Suprapubic skin (tissue), 4 donors: ENCODE measurements around the gene PLCB1. TPM values are rescaled to one million over a fixed set of nuclear protein-coding genes. Genes with fewer than 3 reads are reported as not detected.

Experiments used
- DNase-seq, 2 donors: peaks; one replicate each; pipeline ENCODE4 v3.0.0-alpha.2; 2019; ENCODE audit warnings: low spot score in 2 of 2
- H3K27ac ChIP-seq: fragments of 200-600 bp; sonication (generic); one replicate; pipeline ENCODE4 v1.5.1; 2019
- H3K27me3 ChIP-seq: fragments of 200-600 bp; sonication (generic); one replicate; pipeline ENCODE4 v1.5.1; 2019
- H3K36me3 ChIP-seq: fragments of 200-600 bp; sonication (generic); one replicate; pipeline ENCODE4 v1.5.1; 2019
- H3K4me1 ChIP-seq: fragments of 200-600 bp; sonication (generic); one replicate; pipeline ENCODE4 v1.5.1; 2019
- H3K4me3 ChIP-seq: fragments of 200-600 bp; sonication (generic); one replicate; pipeline ENCODE4 v1.5.1; 2019; ENCODE audit warnings: mild to moderate bottlenecking
- H3K9me3 ChIP-seq: fragments of 200-600 bp; sonication (generic); one replicate; pipeline ENCODE4 v1.5.1; 2019
- CTCF ChIP-seq, 2 donors: fragments of 200-600 bp in 1 of 2; fragments of 450-650 bp in 1 of 2; sonication (generic) in 1 of 2; IDR thresholded peaks; one replicate each; pipeline ENCODE4 v1.5.1; 2016 to 2019; ENCODE audit warnings: antibody characterized with exemption in 2 of 2, mild to moderate bottlenecking in 1 of 2, moderate library complexity in 1 of 2
- EP300 ChIP-seq: sonication (generic); formaldehyde crosslinking; IDR thresholded peaks from one replicate; pipeline ENCODE4 v1.6.1; 2017; ENCODE audit warnings: antibody characterized with exemption
- POLR2A ChIP-seq, 2 donors: fragments of 450-650 bp; IDR thresholded peaks; one replicate each; pipeline ENCODE4 v1.6.1; 2017; ENCODE audit warnings: antibody characterized with exemption in 2 of 2, mild to moderate bottlenecking in 2 of 2, moderate library complexity in 2 of 2
- POLR2AphosphoS5 ChIP-seq, 3 donors: sonication (generic); formaldehyde crosslinking; IDR thresholded peaks; one replicate each; pipeline ENCODE4 v1.6.1; 2017; ENCODE audit warnings: antibody characterized with exemption in 3 of 3
- WGBS: methylation state at CpG from one replicate; pipeline ENCODE4 v1.1.5; 2018; 5-methylcytosine and 5-hydroxymethylcytosine counted together
- total RNA-seq, 4 donors: library from RNA; depleted of rRNA; stranded (reverse); fragments of >200 nt; gene quantifications; one replicate each; pipeline ENCODE4 v1.1.0, GENCODE V29; 2016

The PLCB1 gene
- total RNA-seq, 4 donors from 2014 or later, result 3.9 to 15.6 (median 6.7) TPM

GRCh38 chr20:8670207-8670892, 538.3 kb downstream of the PLCB1 start:
- Histone ChIP-seq H3K4me1 (no peaks in the 10 kb centered on the region), H3K27ac (no peak overlapping the region), H3K27me3 (no peaks in the 10 kb centered on the region), H3K4me3 (no peak overlapping the region), H3K36me3 (no peaks in the 10 kb centered on the region), H3K9me3 (no peaks in the 10 kb centered on the region)
- 72% methylated on average over 4 of the region's 4 CpGs for WGBS
- no peak for DNase-seq
- no peak for TF ChIP-seq POLR2A (IDR thresholded peaks at IDR 0.05)
- TF ChIP-seq EP300, result no peak
- no peak for TF ChIP-seq POLR2AphosphoS5 (IDR thresholded peaks at IDR 0.05)
- no peak for TF ChIP-seq CTCF (IDR thresholded peaks at IDR 0.05)

GRCh38 chr20:8670893-8671215, 538.8 kb downstream of the PLCB1 start:
- no peaks in the 10 kb centered on the region for H3K27me3 ChIP-seq
- H3K36me3 ChIP-seq, result no peaks in the 10 kb centered on the region
- H3K4me1 ChIP-seq, result no peaks in the 10 kb centered on the region
- no peak for DNase-seq
- 36% methylated on average over 3 of the region's 3 CpGs for WGBS
- no peak for TF ChIP-seq POLR2AphosphoS5 (IDR thresholded peaks at IDR 0.05)
- no peak for TF ChIP-seq EP300
- TF ChIP-seq POLR2A (IDR thresholded peaks at IDR 0.05), result no peak
- TF ChIP-seq CTCF (IDR thresholded peaks at IDR 0.05), result no peak
- no peak overlapping the region for H3K27ac ChIP-seq
- H3K4me3 ChIP-seq, result no peak overlapping the region
- H3K9me3 ChIP-seq, result no peaks in the 10 kb centered on the region

GRCh38 chr20:8671370-8671961, 539.4 kb downstream of the PLCB1 start:
- H3K9me3 ChIP-seq, result no peaks in the 10 kb centered on the region
- TF ChIP-seq POLR2A (IDR thresholded peaks at IDR 0.05) (no peak), EP300 (no peak), CTCF (IDR thresholded peaks at IDR 0.05) (no peak), POLR2AphosphoS5 (IDR thresholded peaks at IDR 0.05) (no peak)
- no peaks in the 10 kb centered on the region for H3K4me1 ChIP-seq
- DNase-seq, result no peak
- no peaks in the 10 kb centered on the region for H3K36me3 ChIP-seq
- 74% methylated on average over 7 of the region's 7 CpGs for WGBS
- H3K27me3 ChIP-seq, result no peaks in the 10 kb centered on the region
- no peak overlapping the region for H3K4me3 ChIP-seq
- no peak overlapping the region for H3K27ac ChIP-seq

GRCh38 chr20:8673116-8673515, 541.0 kb downstream of the PLCB1 start:
- TF ChIP-seq POLR2A (IDR thresholded peaks at IDR 0.05) (no peak), EP300 (no peak)
- no peak for DNase-seq
- Histone ChIP-seq H3K4me3 (no peak overlapping the region), H3K27me3 (no peaks in the 10 kb centered on the region), H3K27ac (no peak overlapping the region), H3K36me3 (no peaks in the 10 kb centered on the region), H3K9me3 (no peaks in the 10 kb centered on the region), H3K4me1 (no peaks in the 10 kb centered on the region)
- 98% methylated on average over 2 of the region's 2 CpGs for WGBS

GRCh38 chr20:8675896-8676295, 543.8 kb downstream of the PLCB1 start:
- WGBS, result 97% methylated on average over 10 of the region's 10 CpGs

More at GRCh38 chr20:8675896-8676295, 543.8 kb downstream of the PLCB1 start:
- H3K4me1 ChIP-seq, result no peaks in the 10 kb centered on the region
- H3K4me3 ChIP-seq, result no peak overlapping the region
- no peak overlapping the region for H3K27ac ChIP-seq
- no peaks in the 10 kb centered on the region for H3K27me3 ChIP-seq
- no peaks in the 10 kb centered on the region for H3K9me3 ChIP-seq
- DNase-seq, result no peak
- no peak for TF ChIP-seq CTCF (IDR thresholded peaks at IDR 0.05)
- no peak for TF ChIP-seq EP300
- TF ChIP-seq POLR2AphosphoS5 (IDR thresholded peaks at IDR 0.05), result no peak
- no peak for TF ChIP-seq POLR2A (IDR thresholded peaks at IDR 0.05)
- no peaks in the 10 kb centered on the region for H3K36me3 ChIP-seq
